ENCODE results near the gene RELL1. TPM values are rescaled to one million over a fixed set of nuclear protein-coding genes. Genes with fewer than 3 reads are reported as not detected.

The RELL1 gene
- total RNA-seq, 6 experiments from 2014 or later, result 20.4 to 31.3 (median 28.9) TPM

DNA sequence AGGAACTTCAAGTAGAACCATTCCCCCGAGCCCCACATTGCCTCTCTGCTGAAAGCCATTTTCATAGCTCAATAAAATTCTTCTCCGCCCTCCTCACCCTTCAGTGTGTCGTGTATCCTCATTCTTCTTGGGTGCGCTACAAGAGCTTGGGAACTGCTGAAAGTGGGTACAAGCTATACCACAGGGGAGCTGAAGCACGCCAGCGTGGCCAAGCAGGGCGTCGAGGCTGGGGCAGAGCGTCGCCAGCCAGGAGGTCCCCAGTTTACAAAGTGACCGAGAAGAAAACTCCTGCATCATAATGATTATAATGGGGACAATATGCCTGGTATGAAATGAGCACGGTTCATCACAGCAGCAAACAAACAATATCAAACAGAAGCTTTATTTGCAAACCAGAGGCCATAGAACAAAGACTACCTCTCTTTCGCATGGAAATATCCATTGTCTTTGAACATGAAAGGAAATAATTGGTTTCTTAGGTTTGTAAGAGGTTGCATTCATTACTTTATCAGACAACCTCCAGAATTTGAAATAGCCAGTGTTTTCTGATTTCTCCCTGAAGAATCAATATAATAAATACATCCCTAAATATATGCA is 34.3 kb downstream of the RELL1 start:
- Mint-ChIP-seq H3K4me3 (no peak overlapping the region), H3K36me3 (ENCODE audit: low read depth) (peaks cover 19% of the 10 kb centered on the region), H3K27me3 (ENCODE audit: insufficient read depth) (no peaks in the 10 kb centered on the region), H3K27ac (no peak overlapping the region), H3K9me3 (peaks cover 7% of the 10 kb centered on the region; the same call in 1 of the 2 replicates), H3K4me1 (ENCODE audit: low read depth) (peaks cover 43% of the 10 kb centered on the region)
- TF ChIP-seq, protein P1, sequence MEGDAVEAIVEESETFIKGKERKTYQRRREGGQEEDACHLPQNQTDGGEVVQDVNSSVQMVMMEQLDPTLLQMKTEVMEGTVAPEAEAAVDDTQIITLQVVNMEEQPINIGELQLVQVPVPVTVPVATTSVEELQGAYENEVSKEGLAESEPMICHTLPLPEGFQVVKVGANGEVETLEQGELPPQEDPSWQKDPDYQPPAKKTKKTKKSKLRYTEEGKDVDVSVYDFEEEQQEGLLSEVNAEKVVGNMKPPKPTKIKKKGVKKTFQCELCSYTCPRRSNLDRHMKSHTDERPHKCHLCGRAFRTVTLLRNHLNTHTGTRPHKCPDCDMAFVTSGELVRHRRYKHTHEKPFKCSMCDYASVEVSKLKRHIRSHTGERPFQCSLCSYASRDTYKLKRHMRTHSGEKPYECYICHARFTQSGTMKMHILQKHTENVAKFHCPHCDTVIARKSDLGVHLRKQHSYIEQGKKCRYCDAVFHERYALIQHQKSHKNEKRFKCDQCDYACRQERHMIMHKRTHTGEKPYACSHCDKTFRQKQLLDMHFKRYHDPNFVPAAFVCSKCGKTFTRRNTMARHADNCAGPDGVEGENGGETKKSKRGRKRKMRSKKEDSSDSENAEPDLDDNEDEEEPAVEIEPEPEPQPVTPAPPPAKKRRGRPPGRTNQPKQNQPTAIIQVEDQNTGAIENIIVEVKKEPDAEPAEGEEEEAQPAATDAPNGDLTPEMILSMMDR (IDR thresholded peaks at IDR 0.05), result no peak
- DNase-seq, result no peak

- Mint-ChIP-seq H3K4me1 (ENCODE audit: low read depth) (peaks cover 43% of the 10 kb centered on the region), H3K27ac (no peak overlapping the region), H3K9me3 (no peaks in the 10 kb centered on the region), H3K4me3 (no peak overlapping the region), H3K27me3 (ENCODE audit: insufficient read depth) (no peaks in the 10 kb centered on the region), H3K36me3 (ENCODE audit: low read depth) (peaks cover 21% of the 10 kb centered on the region)
- no peak for DNase-seq
- TF ChIP-seq, protein P1 (IDR thresholded peaks at IDR 0.05), result no peak
Measured at GRCh38 chr4:37650481-37650880, 35.7 kb downstream of the RELL1 start.

DNA sequence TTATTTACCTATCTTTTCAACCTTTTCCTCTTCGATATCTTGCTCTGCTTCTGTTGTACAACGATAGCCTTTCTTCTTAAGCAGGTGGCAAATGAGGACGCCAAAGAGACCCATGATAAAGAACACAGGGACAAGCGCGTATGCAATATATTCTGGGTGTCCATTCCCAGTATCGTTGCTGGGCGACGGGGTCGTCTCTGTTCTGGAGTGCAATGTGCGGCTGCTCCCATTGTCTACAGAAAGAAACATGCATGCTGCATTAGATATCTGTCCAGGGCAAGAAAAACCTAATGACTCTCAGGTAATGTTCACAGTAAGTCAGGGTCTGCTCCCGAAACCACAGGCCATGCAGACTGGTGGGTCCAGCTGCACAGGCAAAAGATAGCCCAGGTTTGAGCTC is 36.9 kb downstream of the RELL1 start:
- DNase-seq, result no peak
- H3K4me1 Mint-ChIP-seq (ENCODE audit: low read depth), result peaks cover 39% of the 10 kb centered on the region
- no peaks in the 10 kb centered on the region for H3K27me3 Mint-ChIP-seq (ENCODE audit: insufficient read depth)
- H3K27ac Mint-ChIP-seq, result no peak overlapping the region
- H3K36me3 Mint-ChIP-seq (ENCODE audit: low read depth), result peaks cover 20% of the 10 kb centered on the region
- TF ChIP-seq, protein P1 (IDR thresholded peaks at IDR 0.05), result no peak
- H3K9me3 Mint-ChIP-seq, result no peaks in the 10 kb centered on the region
- H3K4me3 Mint-ChIP-seq, result no peak overlapping the region

DNA sequence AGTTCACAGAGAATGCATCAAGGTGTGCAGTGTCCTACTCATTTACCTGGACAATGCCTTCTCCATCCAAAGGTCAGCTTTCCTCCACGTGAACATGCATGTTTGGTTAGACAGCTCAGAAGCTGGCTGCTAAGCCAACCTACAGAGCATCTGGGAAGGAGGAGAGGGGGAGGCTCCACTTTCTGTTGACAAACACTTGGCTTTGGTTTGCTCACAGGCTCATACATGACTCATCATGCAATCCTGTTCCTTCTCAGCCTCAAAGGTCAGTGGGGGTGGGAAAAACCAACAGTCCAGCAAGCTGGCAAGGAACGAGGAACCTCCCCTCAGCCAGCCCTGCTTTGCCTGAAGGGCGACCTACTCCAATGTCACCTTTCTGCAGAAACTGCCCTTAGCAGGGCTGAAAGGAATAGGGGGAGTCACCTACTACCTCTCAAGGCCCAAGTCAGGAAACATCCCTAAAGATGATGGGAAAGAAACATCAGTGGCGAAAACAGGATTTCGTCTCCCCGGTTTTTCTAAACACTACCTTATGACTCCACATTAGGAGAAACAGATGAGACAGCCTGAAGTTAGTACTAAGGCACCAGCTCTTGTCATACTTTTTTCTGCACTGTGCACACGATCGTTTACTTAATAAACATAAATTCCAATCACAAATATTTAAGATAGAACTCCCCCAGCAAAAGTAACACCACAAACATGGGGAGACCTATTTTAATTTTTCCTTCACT is 37.9 kb downstream of the RELL1 start:
- peaks cover 14% of the 10 kb centered on the region for H3K36me3 Mint-ChIP-seq (ENCODE audit: low read depth)

GRCh38 chr4:37646247-37646646 is 39.9 kb downstream of the RELL1 start:
- Mint-ChIP-seq H3K4me1 (ENCODE audit: low read depth) (peaks cover 26% of the 10 kb centered on the region), H3K27ac (no peak overlapping the region), H3K36me3 (ENCODE audit: low read depth) (peaks cover 13% of the 10 kb centered on the region; the same call in 1 of the 2 replicates), H3K4me3 (no peak overlapping the region), H3K9me3 (no peaks in the 10 kb centered on the region), H3K27me3 (ENCODE audit: insufficient read depth) (no peaks in the 10 kb centered on the region)
- TF ChIP-seq, protein P1 (IDR thresholded peaks at IDR 0.05), result no peak
- no peak for DNase-seq

More for the DNA sequence above, 37.9 kb downstream of the RELL1 start:
- Mint-ChIP-seq H3K9me3 (no peaks in the 10 kb centered on the region), H3K27ac (peak overlapping the region; percentile 79), H3K27me3 (ENCODE audit: insufficient read depth) (no peaks in the 10 kb centered on the region), H3K4me3 (peak overlapping the region; percentile 73), H3K4me1 (ENCODE audit: low read depth) (peaks cover 28% of the 10 kb centered on the region)
- DNase-seq, result peak; percentile 92
- TF ChIP-seq, protein P1 (IDR thresholded peaks at IDR 0.05), result no peak

Data from HFFc6 (cell line).